Islet precursor cell (in vitro differentiated cells): Measurements from ENCODE around the gene HCFC1.

Experiments
- DNase-seq: peaks from one replicate; pipeline ENCODE4 v3.0.0-alpha.2; 2018

HCFC1 gene

DNA sequence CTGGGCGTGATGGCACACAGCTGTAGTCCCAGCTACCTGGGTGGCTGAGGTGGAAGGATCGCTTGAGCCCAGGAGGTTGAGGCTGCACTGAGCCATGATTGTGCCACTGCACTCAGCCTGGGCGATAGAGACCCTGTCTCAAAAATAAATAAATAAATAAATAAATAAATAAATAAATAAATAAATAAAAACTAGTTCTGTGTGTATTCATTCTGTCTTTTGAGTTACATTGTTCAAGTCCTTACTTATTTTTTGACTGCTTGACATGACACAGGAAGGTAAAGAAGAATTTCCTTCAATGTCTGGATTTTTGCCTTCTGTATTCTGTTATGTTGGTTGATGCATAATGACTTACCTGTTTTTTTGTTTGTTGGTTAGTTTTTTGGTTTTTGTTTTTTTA, 34.6 kb downstream of the HCFC1 start:
- no peak for DNase-seq

DNA sequence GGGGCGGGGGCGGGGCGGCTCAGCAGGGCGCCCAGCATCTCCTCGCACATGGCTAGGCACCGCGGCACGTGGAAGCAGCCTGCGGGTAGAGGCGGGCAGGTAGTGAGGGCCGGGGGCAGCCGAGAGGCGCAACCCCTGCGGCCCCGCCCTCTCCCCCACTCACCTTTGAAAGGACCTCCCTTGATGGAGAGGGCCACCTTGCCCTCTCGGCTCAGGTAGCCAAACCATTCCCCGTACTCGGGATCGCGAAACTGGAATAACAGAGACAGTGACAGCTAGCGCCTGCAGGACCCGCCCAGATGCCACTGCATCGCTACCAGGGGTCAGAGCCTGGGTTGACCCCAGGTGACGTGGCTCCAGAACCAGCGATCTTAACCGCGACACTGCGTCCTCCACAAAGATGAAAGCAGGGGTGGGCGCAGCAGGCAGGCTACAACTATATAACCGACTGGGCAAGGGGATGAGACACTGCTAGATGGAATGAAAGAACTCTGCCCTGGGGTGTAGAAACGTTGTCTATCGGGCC, 36.2 kb downstream of the HCFC1 start:
- DNase-seq: peak; percentile 66

DNA sequence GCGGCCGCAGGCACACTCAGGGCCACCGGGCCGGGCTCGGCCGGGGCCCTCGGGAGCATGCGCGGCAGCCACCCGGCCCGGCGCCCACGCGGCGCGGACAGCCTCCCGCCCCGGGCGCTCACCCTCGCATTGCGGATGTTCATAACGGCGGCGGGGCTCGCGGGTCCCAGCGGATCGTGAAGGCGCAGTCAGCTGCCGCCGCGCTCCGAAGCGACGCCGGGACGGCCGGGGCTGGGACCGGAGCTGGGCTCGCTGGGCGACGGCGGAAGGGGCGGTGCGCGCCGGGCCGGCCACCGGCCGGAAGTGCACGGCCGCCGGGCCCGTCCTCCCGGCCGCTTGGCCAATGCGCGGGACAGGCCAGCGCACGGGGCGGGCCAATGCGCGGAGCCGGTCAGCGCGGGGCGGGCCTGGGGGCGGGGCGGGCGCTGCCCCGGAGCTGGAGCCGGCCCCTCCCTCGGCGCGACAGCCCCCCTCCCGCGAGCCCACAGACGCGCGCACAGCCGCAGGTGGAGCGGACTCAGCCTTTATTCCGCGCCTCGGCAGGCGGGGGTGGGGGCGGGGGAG, 36.8 kb downstream of the HCFC1 start, which contains the start of gene NAA10:
Gene NAA10 (minus strand): TSS at position 276 of the 564 bp plus-strand sequence. CDS start 133 bp downstream, at position 143.
- peak; percentile 83 for DNase-seq

DNA sequence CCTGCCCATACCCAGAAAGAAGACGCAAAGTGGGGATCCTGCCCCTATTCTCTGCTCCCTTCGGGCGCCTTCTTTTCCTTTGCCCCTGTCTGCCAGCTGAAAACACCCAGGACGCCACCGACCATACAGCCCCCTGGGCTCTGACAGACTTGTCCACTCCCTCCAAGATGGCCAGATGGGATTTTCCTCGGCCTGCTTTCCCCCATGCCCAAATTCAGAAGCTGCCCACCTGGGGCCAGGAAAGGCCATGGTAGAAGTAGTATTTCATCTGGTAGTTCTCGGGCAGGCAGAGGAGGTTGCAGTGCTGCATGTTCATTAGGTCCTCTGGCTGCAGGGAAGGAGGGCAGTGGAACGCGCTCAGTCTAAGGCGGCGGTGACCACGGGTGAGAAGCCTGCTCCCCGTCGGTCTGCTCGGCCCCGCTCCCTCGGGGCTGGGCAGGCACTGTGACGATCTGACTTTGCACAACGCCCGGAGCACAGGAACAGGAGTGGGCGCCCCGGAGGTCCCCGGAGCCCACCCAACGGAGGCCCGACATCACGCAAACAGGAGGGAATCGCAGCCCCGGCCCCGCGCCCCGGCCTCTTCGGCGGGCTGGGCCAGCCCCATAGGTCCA, 37.4 kb downstream of the HCFC1 start:
- no peak for DNase-seq

DNA sequence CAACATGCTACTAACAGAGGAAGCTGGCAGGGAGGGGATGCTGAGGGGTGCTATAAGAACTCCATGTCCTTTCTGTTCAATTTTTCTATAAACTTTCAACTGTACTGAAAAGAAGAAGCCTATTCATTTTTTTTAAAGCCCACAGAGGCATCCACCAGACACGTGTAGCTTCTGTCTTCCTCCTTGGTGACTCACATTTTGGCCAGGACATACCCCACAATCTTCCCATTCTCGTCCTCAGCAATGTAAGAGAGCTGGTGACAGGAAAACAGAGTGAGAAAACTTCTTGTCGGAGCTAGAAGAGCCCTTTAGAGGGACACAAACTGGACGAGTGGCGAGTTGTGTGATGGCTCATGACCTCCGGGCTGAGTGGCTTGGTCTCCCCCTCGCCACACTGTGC, 37.9 kb downstream of the HCFC1 start:
- no peak for DNase-seq

DNA sequence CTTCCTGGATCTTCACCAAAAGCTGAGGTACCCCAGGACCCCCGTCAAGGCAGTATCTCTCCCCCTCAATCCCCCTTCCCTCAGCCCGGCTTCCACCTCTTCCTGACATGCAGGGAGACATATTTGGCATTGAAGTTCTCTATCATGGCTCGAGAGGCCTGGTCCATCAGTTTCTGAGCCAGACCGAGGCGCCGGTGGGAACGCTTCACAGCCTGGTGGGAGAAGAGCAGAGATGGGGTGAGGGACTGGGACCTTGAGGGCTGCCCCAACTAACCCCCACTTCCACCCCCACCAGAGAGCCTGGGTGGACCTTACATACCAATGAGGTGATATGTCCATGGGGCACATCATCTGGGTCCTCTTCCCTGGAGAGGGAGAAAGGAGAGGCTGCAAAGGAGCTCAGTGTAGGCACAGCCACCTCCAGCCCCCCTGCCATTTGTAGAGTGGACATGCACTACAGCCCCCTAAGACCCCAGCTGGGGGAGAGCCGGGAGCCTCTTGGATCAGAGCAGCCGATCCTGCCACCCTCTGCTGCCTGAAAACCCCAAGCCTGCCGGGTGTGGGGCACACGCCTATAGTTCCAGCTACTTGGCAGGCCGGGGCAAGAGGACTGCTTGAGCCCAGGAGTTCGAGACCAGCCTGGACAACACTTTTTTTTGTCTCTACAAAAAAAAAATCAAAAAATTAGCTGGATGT, 39.2 kb downstream of the HCFC1 start:
- DNase-seq: no peak

DNA sequence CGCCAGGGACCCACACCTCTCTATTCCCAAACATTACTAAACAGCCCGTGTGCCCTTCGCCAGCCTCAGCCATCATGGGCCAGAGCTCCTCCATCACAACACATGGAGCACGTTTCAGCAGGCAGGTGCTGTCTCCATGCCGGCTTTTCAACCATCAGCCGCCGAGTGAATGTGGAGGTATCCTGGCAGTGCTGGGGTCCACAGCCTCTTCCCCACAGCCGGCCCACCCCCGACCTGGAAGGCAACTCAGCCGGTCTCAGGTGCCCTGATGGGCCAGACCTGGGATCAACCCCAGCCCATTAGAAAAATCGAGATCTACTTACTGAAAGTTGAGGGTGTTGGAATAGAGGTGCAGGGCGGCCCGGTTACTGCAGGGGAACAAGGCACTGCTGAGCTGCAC, 39.9 kb downstream of the HCFC1 start:
- DNase-seq: no peak

DNA sequence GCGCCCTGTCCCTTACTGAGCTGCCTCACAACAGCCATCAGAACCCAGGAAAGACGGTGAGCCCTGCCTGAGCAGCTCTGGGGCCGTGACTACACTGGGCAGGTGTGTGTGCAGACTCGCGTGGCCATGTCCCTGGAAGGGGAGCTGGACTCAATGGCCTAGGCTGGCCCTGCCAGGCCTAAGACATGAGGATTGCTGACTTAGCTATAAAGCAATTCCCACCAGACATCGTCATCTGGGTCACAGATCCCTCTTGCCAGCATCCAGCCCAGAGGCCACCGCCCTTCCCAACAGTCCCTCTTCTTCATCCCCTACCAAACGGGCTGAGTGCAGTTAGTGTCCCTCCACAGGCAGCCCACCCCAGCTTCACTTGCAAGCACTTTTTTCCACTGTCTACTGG, 40.5 kb downstream of the HCFC1 start:
- DNase-seq: no peak

DNA sequence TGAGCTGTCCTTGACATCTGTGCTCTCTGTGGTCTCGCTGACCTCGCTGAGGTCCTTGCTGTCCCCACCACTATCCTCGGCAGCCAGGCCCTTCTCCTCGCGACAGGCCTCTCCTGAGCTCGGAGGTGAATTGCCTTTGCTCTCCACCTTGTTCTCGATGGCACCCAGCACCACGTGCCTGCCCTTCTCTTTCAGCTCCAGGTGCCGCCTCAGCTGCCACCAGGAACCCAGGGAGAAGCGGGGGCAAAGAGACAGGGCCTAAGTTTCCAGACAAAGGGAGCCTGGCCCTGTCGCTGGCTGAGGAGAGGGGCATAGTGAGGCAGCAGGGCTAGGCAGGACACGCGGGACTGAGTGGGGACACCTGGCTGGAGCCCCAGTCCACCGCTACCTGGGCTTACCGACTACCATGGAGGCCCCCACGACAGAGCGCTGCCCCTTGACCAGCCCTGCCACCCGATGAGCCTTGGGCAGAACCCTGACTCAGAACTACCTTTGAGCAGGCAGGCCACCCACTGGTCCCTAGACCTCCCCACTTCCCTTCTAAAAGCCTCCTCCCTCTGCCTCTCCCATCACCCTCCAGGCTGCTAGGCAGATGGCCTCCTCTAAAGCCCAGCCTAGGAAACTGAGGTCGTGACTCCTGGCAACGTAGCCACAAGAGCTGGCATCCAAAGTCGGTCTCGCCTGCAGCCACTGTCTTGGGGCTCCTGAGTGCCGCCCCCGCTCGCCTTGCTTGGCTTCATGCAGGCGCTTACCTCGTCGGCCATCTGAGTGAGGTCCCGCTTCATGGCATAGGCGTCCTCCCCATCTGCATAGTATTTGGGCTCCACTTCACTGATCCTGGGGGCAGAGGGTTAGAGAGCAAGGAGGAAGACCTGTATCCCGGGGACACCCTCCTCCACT, 41.4 kb downstream of the HCFC1 start:
- no peak for DNase-seq

DNA sequence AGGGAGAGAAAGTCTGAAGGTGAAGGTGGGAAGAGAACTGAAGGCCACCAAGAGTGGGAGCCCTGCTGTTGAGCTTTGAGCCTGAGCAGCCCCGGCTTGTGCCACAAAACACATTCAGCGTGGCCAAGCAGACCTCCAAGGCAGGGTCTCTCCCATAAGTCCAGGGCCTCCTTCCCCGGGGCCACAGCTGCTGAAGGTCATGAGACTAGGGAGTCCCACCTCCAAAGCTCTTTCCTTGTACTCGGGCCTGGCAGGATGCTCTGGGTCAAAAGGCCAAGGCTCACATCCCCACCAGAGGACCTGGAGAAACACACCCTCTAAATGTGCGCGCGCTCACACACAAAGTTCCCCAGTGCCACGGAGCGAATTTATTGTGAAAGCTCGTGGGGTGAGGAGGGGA, 42.0 kb downstream of the HCFC1 start:
- no peak for DNase-seq

DNA sequence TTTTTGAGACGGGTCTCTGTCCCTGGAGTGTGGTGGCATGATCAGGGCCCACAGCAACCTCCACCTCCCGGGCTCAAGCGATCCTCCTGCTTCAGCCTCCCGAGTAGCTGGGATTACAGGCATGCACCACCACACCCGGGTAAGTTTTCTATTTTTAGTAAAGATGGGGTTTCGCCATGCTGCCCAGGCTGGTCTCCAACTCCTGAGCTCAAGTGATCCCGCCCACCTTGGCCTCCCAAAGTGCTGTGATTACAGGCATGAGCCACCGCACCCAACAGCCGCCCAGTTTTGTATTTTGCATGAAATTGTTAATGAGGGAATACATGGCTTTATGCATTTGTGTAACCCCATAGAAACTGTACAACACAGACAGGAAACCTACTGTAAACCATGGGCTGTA, 42.8 kb downstream of the HCFC1 start:
- DNase-seq: no peak

DNA sequence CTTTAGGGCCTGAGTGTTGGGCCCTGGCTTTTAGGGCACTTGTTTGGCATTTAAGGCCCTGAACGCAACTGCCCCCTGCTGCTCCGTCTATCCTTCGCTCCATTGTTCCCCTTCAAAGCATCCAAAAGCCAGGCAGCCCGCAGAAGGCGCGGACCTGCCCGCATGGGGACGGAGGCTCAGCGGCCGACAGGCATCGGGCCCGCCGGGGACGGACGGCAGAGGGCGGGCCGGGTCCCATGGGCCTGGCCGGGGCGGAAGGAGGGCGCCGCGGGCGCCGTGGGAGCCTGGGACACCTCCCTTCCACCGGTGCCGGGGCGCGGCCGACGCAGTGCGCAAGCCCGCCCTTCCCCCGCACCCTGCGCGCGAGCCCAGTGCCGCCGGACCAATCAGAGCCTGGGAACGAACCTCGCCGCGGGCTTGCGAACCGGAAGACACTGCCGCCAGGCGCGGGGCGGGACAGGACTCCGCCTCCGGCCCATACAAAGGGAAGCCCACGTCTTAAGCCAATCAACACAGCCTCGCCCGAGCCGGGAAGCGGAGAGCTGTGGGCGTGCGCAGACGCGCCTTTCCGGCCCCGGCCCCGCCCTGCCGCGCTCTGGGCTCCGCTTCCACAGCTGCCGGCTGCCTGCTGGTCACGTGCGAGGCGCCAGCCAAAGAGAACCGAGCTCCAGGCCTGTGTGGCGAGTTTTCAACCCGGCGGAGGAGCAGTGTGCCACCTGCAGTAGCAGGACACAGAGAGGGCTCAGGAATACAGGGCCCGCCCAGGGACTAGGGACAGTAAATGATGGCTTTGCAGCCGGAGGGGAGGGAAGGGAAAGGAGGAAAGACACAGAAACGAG, 43.5 kb downstream of the HCFC1 start:
- peak; percentile 98 for DNase-seq

DNA sequence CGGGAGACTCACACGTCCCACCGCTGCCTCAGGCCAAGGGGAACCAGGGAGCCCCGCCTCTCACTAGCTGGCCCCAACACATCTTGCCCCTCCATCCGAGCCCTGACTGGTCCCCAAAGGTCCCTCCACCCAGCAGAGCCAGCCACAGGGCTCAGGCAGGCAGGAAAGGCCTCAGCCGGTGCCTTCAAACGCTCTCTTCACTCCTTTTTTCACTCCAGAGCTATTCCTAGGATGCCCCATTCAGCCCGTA, 44.0 kb downstream of the HCFC1 start:
- DNase-seq: no peak

DNA sequence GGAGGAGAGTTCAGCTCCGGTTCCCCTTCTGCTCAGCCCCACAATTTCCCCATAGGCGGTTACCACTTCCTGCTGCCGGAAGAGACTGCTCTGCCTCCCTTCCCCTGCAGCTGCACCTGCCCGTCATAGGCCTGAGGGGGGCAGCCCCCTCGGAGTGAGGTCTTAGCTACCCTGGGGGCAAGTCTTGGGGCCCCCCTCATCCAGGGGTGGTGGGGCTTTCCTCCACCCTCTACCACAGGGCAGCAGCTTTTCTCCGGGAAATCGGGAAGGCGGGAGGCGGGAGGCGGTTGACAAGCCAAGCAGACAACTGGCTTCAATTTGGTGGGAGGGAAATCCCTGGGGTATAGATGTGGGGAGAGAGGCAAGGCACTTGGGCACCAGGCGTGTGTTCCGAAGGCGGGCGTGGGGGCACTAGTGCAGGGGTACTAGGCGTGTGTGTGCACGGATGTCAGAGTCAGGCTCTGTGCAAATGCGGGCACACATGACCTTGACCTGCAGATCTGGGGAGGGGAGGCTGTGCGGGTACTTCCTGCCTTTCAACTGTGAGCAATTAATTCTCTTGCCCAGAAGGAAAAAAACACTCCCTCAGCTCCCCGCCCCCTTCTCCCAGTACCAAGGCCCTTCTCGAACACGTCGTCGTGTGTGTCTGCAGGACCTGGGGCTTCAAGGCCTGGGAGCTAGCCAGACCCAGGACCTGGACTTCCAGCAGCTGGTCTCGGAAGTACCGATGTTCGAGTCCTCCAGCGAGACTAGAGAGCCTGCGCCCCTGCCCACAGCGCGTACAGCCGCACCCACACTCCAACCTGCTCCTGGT, 44.6 kb downstream of the HCFC1 start:
- DNase-seq: peak; percentile 65

DNA sequence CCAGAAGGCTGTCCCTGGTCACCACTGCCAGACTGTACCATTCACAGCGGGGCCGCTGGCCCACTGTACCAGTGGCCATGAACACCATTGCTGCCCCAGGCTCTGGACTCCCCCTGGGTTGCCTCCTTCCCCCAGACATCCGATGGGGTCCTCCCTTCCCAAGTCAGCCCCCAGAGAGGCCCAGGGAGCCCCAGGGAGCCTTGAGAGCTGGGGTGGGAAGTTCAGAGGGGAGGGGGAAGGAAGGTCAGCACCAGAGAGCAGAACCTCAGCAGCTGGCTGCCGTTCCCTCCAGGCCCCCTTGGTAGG, 45.1 kb downstream of the HCFC1 start:
- DNase-seq: no peak

DNA sequence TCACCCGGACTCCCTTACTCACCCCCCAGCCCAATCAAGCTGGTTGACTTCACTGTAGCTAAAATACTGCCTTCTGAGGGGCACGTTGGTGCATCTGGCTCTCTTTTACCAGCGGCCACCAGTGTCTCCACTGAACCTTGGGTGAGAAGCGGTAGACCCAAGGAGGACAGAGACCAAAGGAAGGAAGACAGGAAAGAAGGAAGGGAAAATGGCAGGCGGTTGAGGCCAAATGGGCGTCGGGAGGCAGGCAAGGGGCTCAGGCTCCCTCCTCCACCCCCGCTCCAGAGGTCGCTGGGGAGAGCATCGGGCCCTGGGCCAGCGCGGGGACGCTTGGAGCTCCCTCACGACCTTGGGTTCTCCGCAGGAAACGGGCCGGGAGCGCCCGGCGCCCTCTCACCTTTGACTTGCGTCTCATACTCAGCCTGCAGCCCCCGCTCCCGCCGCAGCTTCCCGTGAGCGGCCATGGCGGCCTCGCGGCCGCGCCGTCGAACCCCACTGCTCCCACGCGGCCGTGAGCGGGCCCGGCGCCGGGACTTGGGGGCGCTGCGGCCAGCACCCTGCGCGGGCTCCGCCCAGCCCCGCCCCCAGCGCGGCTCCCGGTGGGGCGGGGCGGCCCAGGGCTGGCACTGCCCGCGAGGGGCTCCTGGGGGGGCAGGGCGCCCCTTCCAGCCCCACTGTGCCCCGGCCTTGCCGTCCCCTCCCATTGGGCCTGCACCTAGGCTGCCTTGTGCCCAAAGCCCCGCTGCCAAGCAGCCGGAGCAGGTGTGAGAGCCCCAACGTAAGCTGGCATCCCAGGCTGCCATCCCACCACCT, 45.7 kb downstream of the HCFC1 start, which contains the start of gene ARHGAP4:
Gene ARHGAP4 (minus strand): TSS at position 526 of the 813 bp plus-strand sequence. CDS start 62 bp downstream, at position 464.
- DNase-seq: no peak

DNA sequence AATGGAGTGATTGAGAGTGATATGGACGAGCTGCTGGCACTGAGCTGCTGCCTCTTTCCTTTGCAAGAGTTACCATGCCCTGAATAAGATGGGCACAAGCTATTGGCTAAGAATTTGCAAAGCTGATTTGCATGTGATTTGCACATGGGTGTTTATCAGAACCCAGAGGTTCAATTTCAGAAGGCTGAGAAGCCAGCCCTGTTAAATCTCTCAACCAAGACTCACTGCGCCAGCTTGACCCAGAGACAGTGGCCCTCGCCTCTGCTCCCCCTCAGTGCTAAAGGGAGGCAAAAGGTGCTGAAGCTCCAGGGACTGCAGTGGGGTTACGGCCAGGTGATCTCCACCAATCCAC, 46.3 kb downstream of the HCFC1 start:
- DNase-seq: no peak

DNA sequence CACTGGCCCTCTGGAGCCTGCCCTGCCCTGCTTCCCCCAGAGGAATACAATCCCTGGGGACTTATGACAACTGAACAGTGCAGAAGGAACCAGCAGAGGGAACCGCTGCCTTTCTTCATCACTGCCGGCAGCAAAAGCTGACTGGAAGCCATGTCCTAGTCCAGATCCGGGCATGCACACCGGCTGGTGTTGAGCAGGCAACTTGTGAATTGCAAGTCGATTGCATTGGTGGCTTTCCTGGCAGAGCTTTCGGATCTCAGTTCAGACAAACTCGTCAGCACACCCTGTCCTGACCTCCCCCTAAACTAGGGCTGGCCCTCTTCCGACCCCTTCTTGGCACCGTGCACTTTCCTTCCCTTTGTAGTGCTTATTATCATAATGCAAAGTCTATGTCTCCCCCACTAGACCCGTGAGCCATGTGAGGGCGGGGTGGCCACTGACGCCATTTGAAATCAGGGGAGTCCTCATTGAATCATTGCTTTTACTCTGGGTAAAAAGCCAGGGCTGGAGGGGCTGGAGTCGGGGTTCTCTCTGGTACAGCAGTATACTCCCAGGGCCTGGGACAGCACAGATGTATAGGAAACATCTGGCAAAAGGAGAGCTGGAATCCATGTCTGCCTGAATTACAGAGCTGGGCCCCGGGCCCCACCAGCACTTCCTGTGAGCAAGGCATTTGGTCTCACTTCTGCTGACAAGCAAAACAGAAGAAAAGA, 47.3 kb downstream of the HCFC1 start:
- DNase-seq: peak; percentile 72

DNA sequence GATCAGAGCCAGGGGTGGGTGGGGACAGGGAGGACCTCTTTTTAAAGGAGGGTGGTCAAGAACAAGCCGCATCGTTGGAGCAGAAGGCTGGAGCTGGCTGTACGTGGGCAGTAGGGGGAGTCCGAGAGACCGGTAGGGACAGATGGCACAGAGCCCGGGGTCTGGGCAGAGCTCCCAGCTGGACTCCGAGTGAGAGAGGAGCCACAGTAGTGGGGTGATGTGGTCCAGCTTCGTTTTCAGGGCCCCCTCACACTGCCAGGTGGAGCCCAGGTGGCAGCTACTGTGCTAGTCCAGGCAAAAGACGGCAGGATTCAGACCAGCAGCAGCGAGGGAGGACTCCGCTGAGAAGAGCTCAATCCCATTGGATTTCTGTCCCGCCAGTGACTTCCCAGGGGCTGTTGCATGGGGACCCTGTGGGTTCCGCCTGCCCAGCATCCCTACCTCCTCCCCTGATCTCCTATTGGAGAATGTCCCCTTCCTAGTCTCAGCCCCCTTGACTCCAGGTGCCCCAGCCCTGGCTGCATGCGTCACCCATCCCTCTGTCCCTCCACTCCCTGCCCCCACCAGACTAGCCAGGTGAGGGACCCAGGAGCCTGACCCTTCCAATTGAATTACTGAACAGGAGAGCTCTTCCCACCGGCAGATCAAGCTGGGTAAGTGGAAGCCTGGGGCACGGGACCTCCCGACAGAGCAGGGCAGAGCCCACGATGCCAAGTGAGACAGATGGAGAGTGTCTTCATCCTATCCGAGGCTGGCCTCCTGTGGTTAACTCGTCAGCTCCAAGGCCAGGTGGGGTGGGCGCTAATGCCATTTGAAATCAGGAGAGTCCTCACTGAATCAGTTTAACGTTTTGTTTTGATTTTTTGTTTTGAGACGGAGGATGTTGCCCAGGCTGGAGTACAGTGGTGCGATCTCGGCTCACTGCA, 48.4 kb downstream of the HCFC1 start:
- DNase-seq: no peak
